OCI-LY1 (cell line): Measurements from ENCODE around the gene CBX4.

ENCODE experiments used
- H2AFZ ChIP-seq: fragments of 200-600 bp; sonication (generic), shearing (Covaris generic); 2 replicates; pipeline ENCODE4 v1.6.0; 2014; ENCODE audit warnings: antibody characterized with exemption, mild to moderate bottlenecking, low read length
- H3F3A ChIP-seq: fragments of 200-600 bp; sonication (generic), shearing (Covaris generic); 2 replicates; pipeline ENCODE4 v1.6.0; 2014; ENCODE audit warnings: mild to moderate bottlenecking, antibody characterized with exemption, low read length, moderate library complexity; ENCODE audit not compliant: insufficient read depth
- H3K27ac ChIP-seq: fragments of 200-600 bp; sonication (generic); 2 replicates; pipeline ENCODE4 v1.5.1; 2014; ENCODE audit warnings: low read length, mixed run types, mild to moderate bottlenecking, low read depth; ENCODE audit not compliant: poor library complexity, severe bottlenecking
- H3K27me3 ChIP-seq: fragments of 200-600 bp; sonication (generic); 2 replicates; pipeline ENCODE4 v1.6.0; 2014; ENCODE audit warnings: antibody characterized with exemption, mild to moderate bottlenecking, low read length, moderate library complexity; ENCODE audit not compliant: insufficient read depth
- H3K36me3 ChIP-seq: fragments of 200-600 bp; sonication (generic); 2 replicates; pipeline ENCODE4 v1.6.1; 2014; ENCODE audit warnings: mild to moderate bottlenecking, antibody characterized with exemption, low read length, moderate library complexity, mixed read lengths; ENCODE audit not compliant: insufficient read depth
- H3K4me1 ChIP-seq: fragments of 200-600 bp; sonication (generic); 2 replicates; pipeline ENCODE4 v1.5.1; 2014; ENCODE audit warnings: mild to moderate bottlenecking, low read length, moderate library complexity; ENCODE audit not compliant: insufficient read depth, severe bottlenecking
- H3K4me2 ChIP-seq: fragments of 200-600 bp; sonication (generic), shearing (Covaris generic); 2 replicates; pipeline ENCODE4 v1.6.1; 2014; ENCODE audit warnings: low read length
- H3K4me3 ChIP-seq: fragments of 200-600 bp; sonication (generic); 2 replicates; pipeline ENCODE4 v1.5.1; 2014; ENCODE audit warnings: low read length, low read depth, mild to moderate bottlenecking, mixed read lengths; ENCODE audit not compliant: poor library complexity, severe bottlenecking
- H3K79me2 ChIP-seq: fragments of 200-600 bp; shearing (Covaris generic); 2 replicates; pipeline ENCODE4 v1.6.1; 2016; ENCODE audit warnings: mixed run types, low read length, mixed read lengths; ENCODE audit not compliant: insufficient read depth
- H3K9ac ChIP-seq: fragments of 200-600 bp; sonication (generic), shearing (Covaris generic); 2 replicates; pipeline ENCODE4 v1.6.1; 2014; ENCODE audit warnings: mild to moderate bottlenecking, low read length, mixed read lengths
- H3K9me2 ChIP-seq: fragments of 200-600 bp; sonication (generic), shearing (Covaris generic); 2 replicates; pipeline ENCODE4 v1.6.1; 2014; ENCODE audit warnings: low read depth, mild to moderate bottlenecking, low read length, mixed read lengths
- H3K9me3 ChIP-seq: fragments of 200-600 bp; shearing (Covaris generic); 2 replicates; pipeline ENCODE4 v1.6.1; 2014; ENCODE audit warnings: low read length, mixed read lengths
- H4K20me1 ChIP-seq: fragments of 200-600 bp; sonication (generic), shearing (Covaris generic); 2 replicates; pipeline ENCODE4 v1.6.0; 2016; ENCODE audit warnings: mild to moderate bottlenecking, low read length; ENCODE audit not compliant: insufficient read depth
- EZH2 ChIP-seq: fragments of 200-600 bp; sonication (generic), shearing (Covaris generic); IDR thresholded peaks from 2 replicates; pipeline ENCODE4 v1.8.0; 2017; ENCODE audit warnings: borderline replicate concordance, mixed run types, mild to moderate bottlenecking, antibody characterized with exemption, low read length, moderate library complexity, mixed read lengths
- TF ChIP-seq, protein P1 (sequence below): fragments of 200-600 bp; sonication (generic), shearing (Covaris generic); IDR thresholded peaks from 2 replicates; pipeline ENCODE4 v1.5.1; 2017; ENCODE audit warnings: mild to moderate bottlenecking, antibody characterized with exemption, low read length, moderate library complexity, mixed read lengths

The CBX4 gene

DNA sequence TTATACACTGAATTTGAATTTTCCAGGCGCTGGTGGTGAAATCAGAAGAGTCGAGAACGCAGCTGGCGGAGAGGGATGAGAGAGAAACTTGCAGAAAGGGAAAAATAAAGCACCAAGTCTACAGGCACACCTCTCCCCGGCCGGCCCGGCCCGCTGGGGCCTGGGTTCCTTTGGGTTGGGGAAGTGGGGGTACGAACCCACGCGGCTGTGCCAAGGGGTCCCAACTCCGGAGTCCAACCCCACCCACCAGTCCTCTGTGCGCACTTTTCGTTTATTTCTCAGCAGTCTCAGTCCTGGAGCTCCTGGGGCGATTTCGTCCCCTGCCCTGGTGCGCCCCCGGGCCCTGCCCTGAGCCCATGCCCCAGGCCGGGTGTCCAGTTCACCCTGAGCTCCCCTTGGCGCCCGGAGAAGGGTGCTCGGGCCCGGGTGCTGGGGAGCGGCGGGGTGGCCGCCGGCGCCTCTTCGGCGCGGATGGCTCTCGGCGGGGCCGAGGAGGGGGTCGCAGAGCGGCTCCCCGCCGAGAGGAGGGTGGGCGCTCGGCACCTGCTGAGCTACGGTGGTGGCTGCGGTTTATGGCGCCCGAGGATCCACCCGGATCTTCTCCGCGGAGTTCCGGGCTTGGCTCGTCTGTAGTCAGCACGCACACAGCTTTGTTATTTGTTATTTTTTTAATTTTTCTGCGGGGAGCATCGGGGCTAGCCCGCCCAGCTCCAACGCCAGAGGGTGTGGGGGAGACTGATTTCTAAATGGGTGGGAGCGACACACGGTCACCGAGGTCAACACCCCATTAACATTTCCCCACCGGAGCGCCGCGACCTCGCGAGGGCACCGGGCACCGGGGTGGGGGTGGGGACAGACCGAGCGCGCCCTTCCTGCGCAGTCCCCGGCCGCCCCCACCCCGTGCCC is 26.6 kb downstream of the CBX4 start:
- H3K27me3 ChIP-seq: no peaks in the 10 kb centered on the region
- no peaks in the 10 kb centered on the region for H3K9me2 ChIP-seq
- H3K9ac ChIP-seq: peak overlapping the region; percentile 79
- TF ChIP-seq EZH2: no peak
- TF ChIP-seq, protein P1, sequence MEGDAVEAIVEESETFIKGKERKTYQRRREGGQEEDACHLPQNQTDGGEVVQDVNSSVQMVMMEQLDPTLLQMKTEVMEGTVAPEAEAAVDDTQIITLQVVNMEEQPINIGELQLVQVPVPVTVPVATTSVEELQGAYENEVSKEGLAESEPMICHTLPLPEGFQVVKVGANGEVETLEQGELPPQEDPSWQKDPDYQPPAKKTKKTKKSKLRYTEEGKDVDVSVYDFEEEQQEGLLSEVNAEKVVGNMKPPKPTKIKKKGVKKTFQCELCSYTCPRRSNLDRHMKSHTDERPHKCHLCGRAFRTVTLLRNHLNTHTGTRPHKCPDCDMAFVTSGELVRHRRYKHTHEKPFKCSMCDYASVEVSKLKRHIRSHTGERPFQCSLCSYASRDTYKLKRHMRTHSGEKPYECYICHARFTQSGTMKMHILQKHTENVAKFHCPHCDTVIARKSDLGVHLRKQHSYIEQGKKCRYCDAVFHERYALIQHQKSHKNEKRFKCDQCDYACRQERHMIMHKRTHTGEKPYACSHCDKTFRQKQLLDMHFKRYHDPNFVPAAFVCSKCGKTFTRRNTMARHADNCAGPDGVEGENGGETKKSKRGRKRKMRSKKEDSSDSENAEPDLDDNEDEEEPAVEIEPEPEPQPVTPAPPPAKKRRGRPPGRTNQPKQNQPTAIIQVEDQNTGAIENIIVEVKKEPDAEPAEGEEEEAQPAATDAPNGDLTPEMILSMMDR: no peak
- peak overlapping the region; percentile 67 for H3K4me3 ChIP-seq
- H3K9me3 ChIP-seq: no peaks in the 10 kb centered on the region
- peak overlapping the region; percentile 92 for H3K4me2 ChIP-seq
- peaks cover 38% of the 10 kb centered on the region for H3K4me1 ChIP-seq
- H3K36me3 ChIP-seq: no peaks in the 10 kb centered on the region
- peak overlapping the region; percentile 79 for H3K27ac ChIP-seq
- H2AFZ ChIP-seq: no peak overlapping the region
- no peaks in the 10 kb centered on the region for H3K79me2 ChIP-seq
- no peaks in the 10 kb centered on the region for H4K20me1 ChIP-seq
- no peaks in the 10 kb centered on the region for H3F3A ChIP-seq

DNA sequence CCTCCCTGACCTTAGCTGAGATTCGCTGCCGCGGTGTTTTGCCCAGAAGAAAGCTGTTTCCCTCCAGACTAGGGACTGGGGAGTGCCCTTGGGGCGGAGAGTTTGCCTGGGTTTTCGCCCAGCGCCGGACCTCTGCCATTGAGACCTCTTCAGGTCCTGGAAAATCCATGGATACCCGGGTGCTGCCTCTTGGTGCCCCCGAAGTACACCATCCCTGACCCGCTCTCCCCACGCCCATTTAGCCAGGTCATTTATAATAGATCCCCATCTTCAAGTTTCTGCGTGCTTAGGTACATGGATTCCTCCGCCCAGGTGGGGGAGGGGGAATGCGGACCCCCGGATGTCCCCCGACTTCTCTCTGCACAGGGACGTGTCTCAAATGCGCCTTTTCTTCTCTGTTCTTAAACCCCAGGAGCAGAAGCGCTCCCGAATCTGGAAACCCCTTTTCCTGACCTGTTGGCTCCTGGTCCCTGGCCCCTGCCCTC is 27.3 kb downstream of the CBX4 start:
- Histone ChIP-seq H2AFZ (no peak overlapping the region), H3K27ac (peak overlapping the region; percentile 79), H3K36me3 (no peaks in the 10 kb centered on the region), H3K9me2 (no peaks in the 10 kb centered on the region), H3K9ac (peak overlapping the region; percentile 79), H3K79me2 (no peaks in the 10 kb centered on the region), H3K4me3 (peak overlapping the region; percentile 67), H3K4me1 (peaks cover 38% of the 10 kb centered on the region), H3K4me2 (peak overlapping the region; percentile 92), H3K9me3 (no peaks in the 10 kb centered on the region), H3F3A (no peaks in the 10 kb centered on the region), H4K20me1 (no peaks in the 10 kb centered on the region), H3K27me3 (no peaks in the 10 kb centered on the region)
- no peak for TF ChIP-seq EZH2
- TF ChIP-seq, protein P1: no peak

GRCh38 chr17:79811011-79811867 is 28.0 kb downstream of the CBX4 start:
- Histone ChIP-seq H3K4me2 (peak overlapping the region; percentile 92), H3K4me3 (peak overlapping the region; percentile 67), H3K27me3 (no peaks in the 10 kb centered on the region), H3K9me3 (no peaks in the 10 kb centered on the region), H3K36me3 (no peaks in the 10 kb centered on the region), H4K20me1 (no peaks in the 10 kb centered on the region), H3K4me1 (peaks cover 38% of the 10 kb centered on the region), H3F3A (no peaks in the 10 kb centered on the region), H2AFZ (no peak overlapping the region), H3K9ac (peak overlapping the region; percentile 79), H3K9me2 (no peaks in the 10 kb centered on the region), H3K27ac (peak overlapping the region; percentile 79), H3K79me2 (no peaks in the 10 kb centered on the region)
- no peak for TF ChIP-seq EZH2
- TF ChIP-seq, protein P1: peak; percentile 87
